HepG2 (cell line): ENCODE data around the gene NFATC2. TPM values are rescaled to one million over a fixed set of nuclear protein-coding genes. Genes with fewer than 3 reads are reported as not detected.

Experiments used
- FOXJ3 ChIP-seq: sonication (generic); formaldehyde crosslinking; IDR thresholded peaks from 2 replicates; pipeline ENCODE4 v1.4.0; 2020; ENCODE audit warnings: missing genetic modification reagents, mild to moderate bottlenecking, borderline replicate concordance
- GABPB1 ChIP-seq: IDR thresholded peaks from 2 replicates; pipeline ENCODE4 v1.6.1; 2016; ENCODE audit warnings: mild to moderate bottlenecking, missing genetic modification reagents, moderate library complexity, missing compliant biosample characterization
- HNF4A ChIP-seq: sonication (generic); formaldehyde crosslinking; IDR thresholded peaks from 2 replicates; pipeline ENCODE4 v1.4.0; 2020; ENCODE audit warnings: missing genetic modification reagents
- LCORL ChIP-seq, 2 experiments: fragments of 450-650 bp in 1 of 2; sonication (generic) in 1 of 2; formaldehyde crosslinking in 1 of 2; IDR thresholded peaks; 2 replicates each; pipeline versions ENCODE4 v1.5.0 to v1.6.1; 2017 to 2020; ENCODE audit warnings: antibody characterized with exemption in 1 of 2, missing genetic modification reagents in 1 of 2
- SALL1 ChIP-seq: sonication (generic); formaldehyde crosslinking; IDR thresholded peaks from 2 replicates; pipeline ENCODE4 v1.8.0; 2022; ENCODE audit warnings: mild to moderate bottlenecking, missing genetic modification reagents
- TAF1 ChIP-seq: sonication (generic); formaldehyde crosslinking; IDR thresholded peaks from 2 replicates; pipeline ENCODE4 v1.4.0; 2020; ENCODE audit warnings: missing genetic modification reagents
- TAF15 ChIP-seq: fragments of 200-400 bp; formaldehyde crosslinking; IDR thresholded peaks from one replicate; pipeline ENCODE4 v1.6.1; 2018; ENCODE audit warnings: mild to moderate bottlenecking, low read depth, low read length; ENCODE audit not compliant: poor library complexity, severe bottlenecking
- TARDBP ChIP-seq: sonication (generic); formaldehyde crosslinking; IDR thresholded peaks from 2 replicates; pipeline ENCODE4 v1.8.0; 2022; ENCODE audit warnings: mild to moderate bottlenecking, missing genetic modification reagents
- ZBTB7B ChIP-seq: sonication (generic); formaldehyde crosslinking; IDR thresholded peaks from 2 replicates; pipeline ENCODE4 v1.4.0; 2020; ENCODE audit warnings: missing genetic modification reagents
- ZNF234 ChIP-seq: sonication (generic); formaldehyde crosslinking; conservative IDR thresholded peaks from 2 replicates; pipeline ENCODE4 v1.5.1; 2020; ENCODE audit warnings: mild to moderate bottlenecking, missing genetic modification reagents
- ZNF24 ChIP-seq: fragments of 450-650 bp; IDR thresholded peaks from 2 replicates; pipeline ENCODE4 v1.6.1; 2017; ENCODE audit warnings: antibody characterized with exemption, mild to moderate bottlenecking
- ZNF44 ChIP-seq: sonication (generic); formaldehyde crosslinking; IDR thresholded peaks from 2 replicates; pipeline ENCODE4 v1.5.1; 2020; ENCODE audit warnings: mild to moderate bottlenecking, missing genetic modification reagents
- ZNF737 ChIP-seq: sonication (generic); formaldehyde crosslinking; IDR thresholded peaks from 2 replicates; pipeline ENCODE4 v1.5.0; 2020; ENCODE audit warnings: missing genetic modification reagents, mild to moderate bottlenecking, borderline replicate concordance
- ZNF850 ChIP-seq: sonication (generic); formaldehyde crosslinking; conservative IDR thresholded peaks from 2 replicates; pipeline ENCODE4 v1.9.0; 2021; ENCODE audit warnings: mild to moderate bottlenecking, missing genetic modification reagents
- polyA plus RNA-seq, 8 experiments: library from polyadenylated mRNA; depleted of rRNA in 3 of 8; stranded (reverse) in 7 of 8; unstranded in 1 of 8; fragments of >200 nt; fragmentation: Illumina TruSeq in 4 of 8; extraction: Trizol in 4 of 8; gene quantifications; 2 replicates each; pipeline versions ENCODE4 v1.2.1 to v1.2.3, GENCODE V29; 2011 to 2016; ENCODE audit warnings: low read depth in 4 of 8, missing spikeins in 1 of 8, mixed read lengths in 1 of 8; ENCODE audit not compliant: insufficient read depth in 1 of 8
- total RNA-seq, 5 experiments: library from RNA; depleted of rRNA; stranded (reverse); fragments of >200 nt; fragmentation: Illumina TruSeq; extraction: Trizol; gene quantifications; 2 replicates each; pipeline ENCODE4 v1.2.3, GENCODE V29; 2016; ENCODE audit warnings: low read depth in 1 of 5
- TF ChIP-seq, protein P1 (sequence below): sonication (generic); formaldehyde crosslinking; IDR thresholded peaks from 2 replicates; pipeline ENCODE4 v1.4.0; 2020; ENCODE audit warnings: missing genetic modification reagents
- TF ChIP-seq, protein P2 (sequence below): sonication (generic); formaldehyde crosslinking; IDR thresholded peaks from 2 replicates; pipeline ENCODE4 v1.9.0; 2022; ENCODE audit warnings: missing genetic modification reagents, mild to moderate bottlenecking, borderline replicate concordance
- TF ChIP-seq, protein P3 (sequence below): sonication (generic); formaldehyde crosslinking; IDR thresholded peaks from 2 replicates; pipeline ENCODE4 v1.4.0; 2020; ENCODE audit warnings: missing genetic modification reagents
- TF ChIP-seq, protein P4 (sequence below): sonication (generic); formaldehyde crosslinking; IDR thresholded peaks from 2 replicates; pipeline ENCODE4 v1.5.1; 2020; ENCODE audit warnings: mild to moderate bottlenecking, missing genetic modification reagents, borderline replicate concordance

Gene NFATC2
- total and polyA plus RNA-seq, 2 of the 13 experiments (the other 11 are each of a cell fraction or from before 2014, with no cell fraction given) = 1.9 to 3.3 TPM

DNA sequence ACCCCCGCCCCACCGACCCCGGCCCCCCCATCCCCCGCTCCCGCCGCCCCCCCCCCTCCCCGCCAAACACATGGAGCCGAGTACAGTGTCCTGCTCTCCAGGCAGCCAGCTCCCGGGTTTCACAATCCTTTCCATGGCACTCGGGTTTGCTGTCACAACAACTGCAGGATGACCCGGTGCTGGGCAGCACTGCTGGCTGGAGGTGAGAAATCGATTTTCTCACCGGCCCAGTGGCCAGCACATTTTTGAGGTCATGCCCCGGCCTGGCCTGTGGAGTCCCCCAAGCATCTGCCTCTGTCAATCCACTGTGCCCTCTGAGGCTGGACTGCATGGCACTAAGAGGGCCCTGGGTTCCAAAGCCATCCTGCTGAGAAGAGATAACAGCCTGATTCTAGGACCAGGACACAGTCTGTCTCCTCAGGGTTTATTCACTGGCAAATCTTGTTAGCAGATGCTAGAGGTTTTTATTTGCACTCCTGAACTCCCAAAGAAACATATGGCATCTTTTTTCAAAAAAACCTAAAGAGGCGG, 129.5 kb downstream of the NFATC2 start (continued):
- TF ChIP-seq TAF15 = no peak
- TF ChIP-seq SALL1 (CRISPR knock-in tag) = peak; percentile 94
- no peak for TF ChIP-seq ZNF44 (CRISPR knock-in tag)
- 0 out of 2 replicates have a peak, but pooled peaks have one; percentile 25 for TF ChIP-seq GABPB1 (CRISPR knock-in tag)
- TF ChIP-seq ZBTB7B (CRISPR knock-in tag) = peak; percentile 82
- TF ChIP-seq, protein P1, sequence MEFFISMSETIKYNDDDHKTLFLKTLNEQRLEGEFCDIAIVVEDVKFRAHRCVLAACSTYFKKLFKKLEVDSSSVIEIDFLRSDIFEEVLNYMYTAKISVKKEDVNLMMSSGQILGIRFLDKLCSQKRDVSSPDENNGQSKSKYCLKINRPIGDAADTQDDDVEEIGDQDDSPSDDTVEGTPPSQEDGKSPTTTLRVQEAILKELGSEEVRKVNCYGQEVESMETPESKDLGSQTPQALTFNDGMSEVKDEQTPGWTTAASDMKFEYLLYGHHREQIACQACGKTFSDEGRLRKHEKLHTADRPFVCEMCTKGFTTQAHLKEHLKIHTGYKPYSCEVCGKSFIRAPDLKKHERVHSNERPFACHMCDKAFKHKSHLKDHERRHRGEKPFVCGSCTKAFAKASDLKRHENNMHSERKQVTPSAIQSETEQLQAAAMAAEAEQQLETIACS (CRISPR knock-in tag) = no peak
- TF ChIP-seq, protein P2, sequence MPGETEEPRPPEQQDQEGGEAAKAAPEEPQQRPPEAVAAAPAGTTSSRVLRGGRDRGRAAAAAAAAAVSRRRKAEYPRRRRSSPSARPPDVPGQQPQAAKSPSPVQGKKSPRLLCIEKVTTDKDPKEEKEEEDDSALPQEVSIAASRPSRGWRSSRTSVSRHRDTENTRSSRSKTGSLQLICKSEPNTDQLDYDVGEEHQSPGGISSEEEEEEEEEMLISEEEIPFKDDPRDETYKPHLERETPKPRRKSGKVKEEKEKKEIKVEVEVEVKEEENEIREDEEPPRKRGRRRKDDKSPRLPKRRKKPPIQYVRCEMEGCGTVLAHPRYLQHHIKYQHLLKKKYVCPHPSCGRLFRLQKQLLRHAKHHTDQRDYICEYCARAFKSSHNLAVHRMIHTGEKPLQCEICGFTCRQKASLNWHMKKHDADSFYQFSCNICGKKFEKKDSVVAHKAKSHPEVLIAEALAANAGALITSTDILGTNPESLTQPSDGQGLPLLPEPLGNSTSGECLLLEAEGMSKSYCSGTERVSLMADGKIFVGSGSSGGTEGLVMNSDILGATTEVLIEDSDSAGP (CRISPR knock-in tag) = peak; percentile 40
- TF ChIP-seq, protein P3, sequence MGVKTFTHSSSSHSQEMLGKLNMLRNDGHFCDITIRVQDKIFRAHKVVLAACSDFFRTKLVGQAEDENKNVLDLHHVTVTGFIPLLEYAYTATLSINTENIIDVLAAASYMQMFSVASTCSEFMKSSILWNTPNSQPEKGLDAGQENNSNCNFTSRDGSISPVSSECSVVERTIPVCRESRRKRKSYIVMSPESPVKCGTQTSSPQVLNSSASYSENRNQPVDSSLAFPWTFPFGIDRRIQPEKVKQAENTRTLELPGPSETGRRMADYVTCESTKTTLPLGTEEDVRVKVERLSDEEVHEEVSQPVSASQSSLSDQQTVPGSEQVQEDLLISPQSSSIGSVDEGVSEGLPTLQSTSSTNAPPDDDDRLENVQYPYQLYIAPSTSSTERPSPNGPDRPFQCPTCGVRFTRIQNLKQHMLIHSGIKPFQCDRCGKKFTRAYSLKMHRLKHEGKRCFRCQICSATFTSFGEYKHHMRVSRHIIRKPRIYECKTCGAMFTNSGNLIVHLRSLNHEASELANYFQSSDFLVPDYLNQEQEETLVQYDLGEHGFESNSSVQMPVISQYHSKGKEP = no peak
- TF ChIP-seq TAF1 (CRISPR knock-in tag) = no peak
- no peak for TF ChIP-seq LCORL (IDR thresholded peaks at IDR 0.05)
- TF ChIP-seq LCORL (CRISPR knock-in tag; IDR thresholded peaks at IDR 0.05) = peak; percentile 96
- TF ChIP-seq TARDBP (CRISPR knock-in tag) = 0 out of 2 replicates have a peak, but pooled peaks have one; percentile 25
- TF ChIP-seq, protein P4, sequence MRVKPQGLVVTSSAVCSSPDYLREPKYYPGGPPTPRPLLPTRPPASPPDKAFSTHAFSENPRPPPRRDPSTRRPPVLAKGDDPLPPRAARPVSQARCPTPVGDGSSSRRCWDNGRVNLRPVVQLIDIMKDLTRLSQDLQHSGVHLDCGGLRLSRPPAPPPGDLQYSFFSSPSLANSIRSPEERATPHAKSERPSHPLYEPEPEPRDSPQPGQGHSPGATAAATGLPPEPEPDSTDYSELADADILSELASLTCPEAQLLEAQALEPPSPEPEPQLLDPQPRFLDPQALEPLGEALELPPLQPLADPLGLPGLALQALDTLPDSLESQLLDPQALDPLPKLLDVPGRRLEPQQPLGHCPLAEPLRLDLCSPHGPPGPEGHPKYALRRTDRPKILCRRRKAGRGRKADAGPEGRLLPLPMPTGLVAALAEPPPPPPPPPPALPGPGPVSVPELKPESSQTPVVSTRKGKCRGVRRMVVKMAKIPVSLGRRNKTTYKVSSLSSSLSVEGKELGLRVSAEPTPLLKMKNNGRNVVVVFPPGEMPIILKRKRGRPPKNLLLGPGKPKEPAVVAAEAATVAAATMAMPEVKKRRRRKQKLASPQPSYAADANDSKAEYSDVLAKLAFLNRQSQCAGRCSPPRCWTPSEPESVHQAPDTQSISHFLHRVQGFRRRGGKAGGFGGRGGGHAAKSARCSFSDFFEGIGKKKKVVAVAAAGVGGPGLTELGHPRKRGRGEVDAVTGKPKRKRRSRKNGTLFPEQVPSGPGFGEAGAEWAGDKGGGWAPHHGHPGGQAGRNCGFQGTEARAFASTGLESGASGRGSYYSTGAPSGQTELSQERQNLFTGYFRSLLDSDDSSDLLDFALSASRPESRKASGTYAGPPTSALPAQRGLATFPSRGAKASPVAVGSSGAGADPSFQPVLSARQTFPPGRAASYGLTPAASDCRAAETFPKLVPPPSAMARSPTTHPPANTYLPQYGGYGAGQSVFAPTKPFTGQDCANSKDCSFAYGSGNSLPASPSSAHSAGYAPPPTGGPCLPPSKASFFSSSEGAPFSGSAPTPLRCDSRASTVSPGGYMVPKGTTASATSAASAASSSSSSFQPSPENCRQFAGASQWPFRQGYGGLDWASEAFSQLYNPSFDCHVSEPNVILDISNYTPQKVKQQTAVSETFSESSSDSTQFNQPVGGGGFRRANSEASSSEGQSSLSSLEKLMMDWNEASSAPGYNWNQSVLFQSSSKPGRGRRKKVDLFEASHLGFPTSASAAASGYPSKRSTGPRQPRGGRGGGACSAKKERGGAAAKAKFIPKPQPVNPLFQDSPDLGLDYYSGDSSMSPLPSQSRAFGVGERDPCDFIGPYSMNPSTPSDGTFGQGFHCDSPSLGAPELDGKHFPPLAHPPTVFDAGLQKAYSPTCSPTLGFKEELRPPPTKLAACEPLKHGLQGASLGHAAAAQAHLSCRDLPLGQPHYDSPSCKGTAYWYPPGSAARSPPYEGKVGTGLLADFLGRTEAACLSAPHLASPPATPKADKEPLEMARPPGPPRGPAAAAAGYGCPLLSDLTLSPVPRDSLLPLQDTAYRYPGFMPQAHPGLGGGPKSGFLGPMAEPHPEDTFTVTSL (CRISPR knock-in tag) = peak; percentile 52; the same call in 1 of the 2 replicates
- 0 out of 2 replicates have a peak, but pooled peaks have one; percentile 41 for TF ChIP-seq ZNF850 (CRISPR knock-in tag)
- TF ChIP-seq FOXJ3 = peak; percentile 59; the same call in 1 of the 2 replicates
- no peak for TF ChIP-seq ZNF737 (CRISPR knock-in tag)
- no peak for TF ChIP-seq ZNF234
- no peak for TF ChIP-seq ZNF24
- peak; percentile 60; the same call in 1 of the 2 replicates for TF ChIP-seq HNF4A (CRISPR knock-in tag)
